Measurements from ENCODE around the gene CHST15. TPM values are rescaled to one million over a fixed set of nuclear protein-coding genes. Genes with fewer than 3 reads are reported as not detected.

CHST15 gene
- total and polyA plus RNA-seq, 2 of the 13 experiments (the other 11 are each of a cell fraction or from before 2014, with no cell fraction given), result 1.4 to 94.7 TPM

- Histone ChIP-seq H2AFZ (ENCODE audit: low read length) (no peak overlapping the region), H3K4me2 (ENCODE audit: low read depth, low read length) (no peak overlapping the region), H4K20me1 (ENCODE audit: insufficient read depth, low read length) (no peaks in the 10 kb centered on the region), H3K4me1 (ENCODE audit: insufficient read depth, low read length) (no peaks in the 10 kb centered on the region), H3K79me2 (ENCODE audit: insufficient read depth, low read length) (no peaks in the 10 kb centered on the region), H3K27ac (ENCODE audit: extremely low read length, insufficient read depth, low read length) (no peak overlapping the region), H3K36me3 (replicated peaks in 1 of 2; ENCODE audit: control insufficient read depth in 1 of 2, insufficient read depth in 2 of 2, low read length in 2 of 2) (no peaks in the 10 kb centered on the region), H3K9ac (ENCODE audit: insufficient read depth, low read depth, low read length) (no peak overlapping the region), H3K4me3 (replicated peaks in 1 of 3; ENCODE audit: insufficient read depth in 1 of 3, low read depth in 2 of 3, low read length in 3 of 3) (no peak overlapping the region), H3K9me3 (ENCODE audit: low read length) (no peaks in the 10 kb centered on the region), H3K27me3 (ENCODE audit: control insufficient read depth in 1 of 2, insufficient read depth in 2 of 2, low read length in 2 of 2) (peaks cover 0 to 48% of the 10 kb centered on the region in 2 experiments; a peak in 3 of 5 replicates)
- no peak for ATAC-seq
- CTCF ChIA-PET (ENCODE audit: low intra/inter-chr PET ratio, low total read pairs), result no interaction called here
- BruUV-seq (replicated peaks), result no TSS peak
- TF ChIP-seq, protein P1, sequence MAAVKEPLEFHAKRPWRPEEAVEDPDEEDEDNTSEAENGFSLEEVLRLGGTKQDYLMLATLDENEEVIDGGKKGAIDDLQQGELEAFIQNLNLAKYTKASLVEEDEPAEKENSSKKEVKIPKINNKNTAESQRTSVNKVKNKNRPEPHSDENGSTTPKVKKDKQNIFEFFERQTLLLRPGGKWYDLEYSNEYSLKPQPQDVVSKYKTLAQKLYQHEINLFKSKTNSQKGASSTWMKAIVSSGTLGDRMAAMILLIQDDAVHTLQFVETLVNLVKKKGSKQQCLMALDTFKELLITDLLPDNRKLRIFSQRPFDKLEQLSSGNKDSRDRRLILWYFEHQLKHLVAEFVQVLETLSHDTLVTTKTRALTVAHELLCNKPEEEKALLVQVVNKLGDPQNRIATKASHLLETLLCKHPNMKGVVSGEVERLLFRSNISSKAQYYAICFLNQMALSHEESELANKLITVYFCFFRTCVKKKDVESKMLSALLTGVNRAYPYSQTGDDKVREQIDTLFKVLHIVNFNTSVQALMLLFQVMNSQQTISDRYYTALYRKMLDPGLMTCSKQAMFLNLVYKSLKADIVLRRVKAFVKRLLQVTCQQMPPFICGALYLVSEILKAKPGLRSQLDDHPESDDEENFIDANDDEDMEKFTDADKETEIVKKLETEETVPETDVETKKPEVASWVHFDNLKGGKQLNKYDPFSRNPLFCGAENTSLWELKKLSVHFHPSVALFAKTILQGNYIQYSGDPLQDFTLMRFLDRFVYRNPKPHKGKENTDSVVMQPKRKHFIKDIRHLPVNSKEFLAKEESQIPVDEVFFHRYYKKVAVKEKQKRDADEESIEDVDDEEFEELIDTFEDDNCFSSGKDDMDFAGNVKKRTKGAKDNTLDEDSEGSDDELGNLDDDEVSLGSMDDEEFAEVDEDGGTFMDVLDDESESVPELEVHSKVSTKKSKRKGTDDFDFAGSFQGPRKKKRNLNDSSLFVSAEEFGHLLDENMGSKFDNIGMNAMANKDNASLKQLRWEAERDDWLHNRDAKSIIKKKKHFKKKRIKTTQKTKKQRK (IDR thresholded peaks at IDR 0.05; ENCODE audit: low read length), result no peak
- no peak for TF ChIP-seq JARID2 (CRISPR knock-in tag; IDR thresholded peaks at IDR 0.05; ENCODE audit: insufficient replicate concordance)
- FAIRE-seq, result no peak
- in situ Hi-C loops (cut with HindIII; ENCODE audit: extremely low pct_ligation_motif_present, low pct_unique_long_range_greater_than_20kb), result no loop called here
- no peak for DNase-seq (ENCODE audit: low spot score)
- WGBS (ENCODE audit: low lambda C conversion rate), result 29% methylated on average over 7 of the region's 7 CpGs
- intact Hi-C loops (cut with micrococcal nuclease; ENCODE audit: unreplicated experiment), result no loop called here
- POLR2A ChIA-PET, result no interaction called here
Observed at GRCh38 chr10:124142006-124142739, 48.8 kb upstream of the CHST15 start.

DNA sequence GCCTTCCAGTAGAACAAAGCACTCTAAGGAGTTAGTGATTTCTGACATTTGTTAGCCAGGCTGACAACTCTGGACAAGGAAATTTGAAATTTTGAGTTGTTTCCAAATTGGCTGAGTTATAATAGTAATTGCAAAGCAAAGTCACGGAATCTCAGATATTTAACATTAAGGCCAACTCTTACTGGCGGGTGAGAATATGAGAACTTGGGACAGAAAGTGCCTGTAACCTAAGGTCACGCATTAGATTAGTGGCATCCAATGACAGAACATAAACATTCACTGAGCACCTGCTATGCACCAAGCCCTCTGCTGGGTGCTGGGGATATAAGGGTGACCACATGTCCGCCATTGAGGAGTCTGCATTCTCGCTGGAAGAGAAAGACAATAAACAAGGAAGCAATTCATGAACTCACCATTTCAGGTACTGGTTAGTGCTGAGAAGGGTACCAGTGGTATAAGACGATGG is 45.5 kb upstream of the CHST15 start:
- no peak for ATAC-seq

More for the DNA sequence above, 45.5 kb upstream of the CHST15 start:
- Histone ChIP-seq H3K4me2 (ENCODE audit: low read depth, low read length) (no peak overlapping the region), H3K9ac (ENCODE audit: insufficient read depth, low read depth, low read length) (no peak overlapping the region), H3K4me3 (replicated peaks in 1 of 3; ENCODE audit: insufficient read depth in 1 of 3, low read depth in 2 of 3, low read length in 3 of 3) (no peak overlapping the region), H3K4me1 (ENCODE audit: insufficient read depth, low read length) (no peaks in the 10 kb centered on the region), H3K9me3 (ENCODE audit: low read length) (no peaks in the 10 kb centered on the region), H3K36me3 (replicated peaks in 1 of 2; ENCODE audit: control insufficient read depth in 1 of 2, insufficient read depth in 2 of 2, low read length in 2 of 2) (no peaks in the 10 kb centered on the region), H2AFZ (ENCODE audit: low read length) (no peak overlapping the region), H3K27me3 (ENCODE audit: control insufficient read depth in 1 of 2, insufficient read depth in 2 of 2, low read length in 2 of 2) (peaks cover 0 to 36% of the 10 kb centered on the region in 2 experiments; a peak in 2 of 5 replicates), H3K27ac (ENCODE audit: extremely low read length, insufficient read depth, low read length) (no peak overlapping the region), H4K20me1 (ENCODE audit: insufficient read depth, low read length) (no peaks in the 10 kb centered on the region), H3K79me2 (ENCODE audit: insufficient read depth, low read length) (no peaks in the 10 kb centered on the region)
- POLR2A ChIA-PET, result no interaction called here
- no peak for FAIRE-seq
- no TSS peak for BruUV-seq (replicated peaks)
- DNase-seq (ENCODE audit: low spot score), result no peak
- CTCF ChIA-PET (ENCODE audit: low intra/inter-chr PET ratio, low total read pairs), result no interaction called here
- TF ChIP-seq CENPT (CRISPR knock-in tag; IDR thresholded peaks at IDR 0.05; ENCODE audit: low read depth) (no peak), ETV5 (CRISPR knock-in tag; IDR thresholded peaks at IDR 0.05; ENCODE audit: borderline replicate concordance) (no peak)
- in situ Hi-C loops (cut with HindIII; ENCODE audit: extremely low pct_ligation_motif_present, low pct_unique_long_range_greater_than_20kb), result no loop called here
- 46% methylated on average over 6 of the region's 6 CpGs for WGBS (ENCODE audit: low lambda C conversion rate)
- intact Hi-C loops (cut with micrococcal nuclease; ENCODE audit: unreplicated experiment), result no loop called here

Measured in HepG2 (cell line).